HG03439 (cell line): ENCODE results near the gene ACY1.
A peak's percentile ranks its signal among the peaks of the same experiment; 100 is the strongest.

ENCODE experiments used
- ATAC-seq: cut with Tn5 transposase; IDR thresholded peaks from one replicate; pipeline ENCODE4 v1.9.1; 2021; ENCODE audit warnings: mild to moderate bottlenecking, moderate library complexity; ENCODE audit not compliant: unreplicated experiment

Gene ACY1

GRCh38 chr3:51962854-51963530 lies 20.3 kb upstream of the ACY1 start:
- no peak for ATAC-seq

- ATAC-seq = no peak
Observed at GRCh38 chr3:51963951-51964451, 19.3 kb upstream of the ACY1 start.

GRCh38 chr3:51964521-51964920 lies 18.8 kb upstream of the ACY1 start:
- no peak for ATAC-seq

- no peak for ATAC-seq
Observed at GRCh38 chr3:51966016-51966415, 17.3 kb upstream of the ACY1 start.

GRCh38 chr3:51966486-51966885 lies 16.8 kb upstream of the ACY1 start:
- no peak for ATAC-seq

- ATAC-seq = no peak
Observed at GRCh38 chr3:51966922-51967383, 16.4 kb upstream of the ACY1 start.

DNA sequence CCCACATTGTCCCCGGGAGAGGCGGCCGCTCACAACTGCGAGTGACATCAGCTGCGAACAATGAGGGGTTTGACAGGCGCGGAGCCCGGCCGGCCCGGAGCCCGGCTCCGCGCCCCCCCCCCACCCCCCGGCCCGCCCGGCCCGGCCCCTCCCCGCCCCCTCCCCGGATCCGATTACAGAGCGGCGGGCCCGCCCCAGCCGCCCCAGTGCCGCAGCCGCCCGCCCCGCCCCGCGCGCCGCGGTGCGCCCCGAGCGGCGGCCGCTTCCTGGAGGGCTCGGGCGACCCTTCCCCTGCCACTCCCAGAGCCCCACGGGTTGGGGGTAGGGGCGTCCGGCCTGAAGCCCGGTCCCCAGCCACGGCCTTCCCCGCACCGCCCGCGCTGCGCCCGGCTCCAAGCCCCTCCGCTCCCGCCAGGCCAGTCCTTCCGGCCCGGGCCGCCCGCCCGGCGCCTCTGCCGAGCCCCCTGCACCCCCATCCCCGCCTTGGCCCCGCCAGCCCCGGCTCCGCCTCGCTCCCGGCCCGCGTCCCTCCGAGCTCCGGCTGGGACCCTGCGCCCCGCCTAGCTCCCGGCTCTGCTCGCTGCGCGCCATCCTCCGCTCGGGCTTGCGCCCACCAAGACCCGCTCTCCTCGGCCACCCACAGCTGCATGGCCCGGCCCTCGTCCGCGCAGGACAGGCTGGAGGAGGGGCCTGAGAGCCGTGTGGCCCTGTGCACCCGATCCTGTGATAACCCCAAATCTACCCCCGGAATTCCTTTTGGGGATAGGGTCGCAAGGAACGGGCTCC lies 15.8 kb upstream of the ACY1 start, which contains the start of gene PCBP4:
Gene PCBP4, minus strand, starts transcription at position 71 of the 786 bp plus-strand sequence. CDS start 6,214 bp downstream, outside the sequence.
- peak; percentile 49 for ATAC-seq

GRCh38 chr3:51968170-51968775 lies 15.1 kb upstream of the ACY1 start:
- ATAC-seq = no peak

GRCh38 chr3:51968883-51969678 lies 14.3 kb upstream of the ACY1 start:
- no peak for ATAC-seq

DNA sequence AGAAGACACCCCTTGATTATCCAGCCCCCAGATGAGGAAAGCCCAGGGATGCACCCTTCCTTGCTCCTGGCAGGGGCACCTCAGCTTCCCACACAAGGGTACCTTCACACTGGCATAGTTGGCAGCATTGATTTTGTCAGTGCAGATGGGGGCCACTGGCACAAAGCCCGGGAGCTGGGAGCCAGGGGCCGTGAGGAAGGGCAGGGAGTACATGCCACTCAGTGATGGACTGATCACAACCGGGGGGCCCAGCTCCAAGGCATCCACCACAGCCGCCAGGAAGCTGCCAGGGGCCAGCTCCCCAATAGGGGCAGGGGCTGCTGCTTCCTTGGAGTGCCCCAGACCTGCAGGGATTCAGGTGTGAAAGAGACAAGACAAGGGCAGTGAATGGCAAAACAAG lies 13.5 kb upstream of the ACY1 start:
- no peak for ATAC-seq

DNA sequence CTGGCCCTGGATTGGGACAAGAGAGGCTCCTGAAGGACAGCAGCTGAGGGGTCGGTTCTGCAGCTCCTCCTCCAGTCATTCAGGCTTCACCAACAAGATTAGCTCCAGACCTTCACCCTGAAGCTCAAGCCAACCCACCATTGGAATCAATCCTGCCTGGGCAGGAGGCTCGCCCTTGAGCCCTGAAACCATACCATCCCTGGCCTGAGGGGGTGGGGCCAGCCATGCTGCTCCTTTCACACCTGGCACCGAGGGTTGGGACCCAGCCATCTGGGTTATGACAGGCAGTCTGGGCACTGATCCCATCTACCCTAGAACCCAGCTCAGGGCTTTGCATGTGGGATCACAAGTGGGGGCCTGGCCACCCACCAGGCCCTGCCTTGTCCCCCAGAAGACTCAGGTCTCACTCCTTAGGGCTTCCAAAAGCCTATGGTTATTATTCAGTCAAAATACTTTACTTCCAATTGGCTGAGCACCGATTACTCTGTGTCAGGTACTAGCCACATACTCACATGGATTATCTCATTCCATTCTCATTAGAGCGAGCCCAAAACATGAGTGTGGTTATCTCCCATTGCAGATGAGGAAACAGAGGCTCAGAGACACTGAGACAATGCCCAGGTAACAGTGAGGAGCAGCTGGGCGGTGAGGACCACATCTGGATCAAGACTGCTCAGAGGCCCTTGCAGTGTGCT lies 12.6 kb upstream of the ACY1 start:
- ATAC-seq = no peak

DNA sequence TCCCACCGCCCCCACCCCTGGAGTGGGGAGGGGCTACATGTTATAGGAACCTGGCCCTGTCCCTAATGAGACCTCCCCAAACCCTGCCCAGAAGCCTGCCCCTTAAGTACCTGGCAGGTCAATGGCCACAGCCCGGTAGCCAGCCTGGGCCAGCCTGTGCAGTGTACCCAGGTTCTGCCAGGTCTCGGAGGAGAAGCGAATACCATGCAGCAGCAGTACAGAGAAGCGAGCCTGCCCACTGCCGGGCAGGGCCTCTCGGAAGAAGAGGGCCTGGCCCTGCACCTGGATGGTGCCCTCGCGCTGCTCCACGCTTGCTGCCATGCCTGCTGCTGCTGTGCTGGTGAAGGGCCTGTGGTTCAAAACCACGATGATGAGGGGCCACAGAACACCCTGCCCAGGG lies 12.0 kb upstream of the ACY1 start:
- no peak for ATAC-seq

GRCh38 chr3:51974277-51974962 lies 8.9 kb upstream of the ACY1 start:
- ATAC-seq = no peak

DNA sequence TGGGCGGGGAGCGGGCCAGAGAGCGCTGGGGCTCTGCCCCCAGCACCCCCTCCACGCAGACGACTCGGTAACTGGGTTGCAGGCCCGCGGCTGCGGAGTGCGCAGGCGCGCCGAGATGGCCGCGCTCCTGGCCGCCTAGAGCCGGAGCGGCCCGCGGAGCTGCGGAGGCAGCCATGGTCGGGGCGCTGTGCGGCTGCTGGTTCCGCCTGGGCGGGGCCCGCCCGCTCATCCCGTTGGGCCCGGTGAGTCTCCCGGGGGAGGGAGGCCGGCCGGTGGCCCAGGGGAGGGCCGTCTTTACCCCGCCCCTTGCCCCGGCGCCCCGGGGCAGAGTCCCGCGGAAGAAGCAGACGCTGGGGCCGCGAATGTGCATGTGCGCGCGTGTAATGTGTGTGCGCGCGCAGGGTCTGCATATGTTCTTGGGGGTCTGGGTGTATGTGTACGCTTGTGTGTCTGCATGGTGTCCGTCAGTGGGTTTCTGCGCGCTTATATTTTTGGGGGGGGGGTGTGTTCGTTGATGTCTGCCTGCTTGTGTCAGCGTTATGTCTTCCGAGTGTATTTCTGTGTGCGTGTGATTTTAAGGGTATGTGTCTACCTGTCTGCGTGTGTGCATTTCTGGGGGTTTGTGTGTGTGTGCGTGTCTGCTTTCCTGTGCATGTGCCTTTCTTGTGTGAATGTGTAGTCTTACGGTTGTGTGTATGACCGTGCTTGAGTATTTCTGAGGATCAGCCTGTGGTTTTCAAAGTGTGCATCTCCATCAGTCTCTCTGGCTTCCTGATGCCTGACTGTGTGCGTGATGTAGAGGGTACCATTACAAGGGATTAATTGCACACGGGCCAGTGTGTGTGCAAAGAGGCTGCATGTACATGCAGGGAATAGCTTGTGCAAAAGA lies 8.1 kb upstream of the ACY1 start, which contains the start of gene ABHD14A:
Gene ABHD14A, plus strand, starts transcription at position 102 of the 889 bp plus-strand sequence. Its CDS starts 72 bp downstream, at position 174.
- ATAC-seq = no peak

- no peak for ATAC-seq
Observed at GRCh38 chr3:51975852-51976549, 7.3 kb upstream of the ACY1 start.

DNA sequence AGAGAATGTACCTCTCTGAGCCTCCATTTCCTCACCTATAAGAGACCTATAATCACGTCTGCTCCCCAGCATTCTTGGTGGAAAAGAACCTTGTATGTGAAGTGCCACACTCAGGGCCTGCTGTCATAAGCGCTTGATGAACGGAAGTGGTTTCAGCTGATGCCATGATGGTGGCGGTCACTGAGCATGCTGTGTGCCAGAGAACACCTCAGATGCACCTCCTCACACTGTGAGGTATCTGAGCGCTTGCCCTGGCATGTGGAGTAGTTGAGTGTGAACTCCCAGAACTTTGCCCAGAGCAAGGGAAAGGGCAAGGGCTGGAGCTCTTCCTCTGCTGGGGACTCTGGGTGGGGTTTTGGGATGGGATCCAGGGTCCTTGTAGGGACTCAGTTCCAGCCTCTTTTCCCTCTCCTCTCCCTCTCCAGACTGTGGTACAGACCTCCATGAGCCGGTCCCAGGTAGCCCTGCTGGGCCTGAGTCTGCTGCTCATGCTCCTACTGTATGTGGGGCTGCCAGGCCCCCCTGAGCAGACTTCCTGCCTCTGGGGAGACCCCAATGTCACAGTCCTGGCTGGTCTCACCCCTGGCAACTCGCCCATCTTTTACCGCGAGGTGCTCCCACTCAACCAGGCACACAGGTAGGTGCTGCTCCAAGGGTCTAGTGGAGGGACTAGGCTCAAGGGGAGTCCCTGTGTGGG lies 5.7 kb upstream of the ACY1 start:
- no peak for ATAC-seq

GRCh38 chr3:51978143-51978502 lies 5.2 kb upstream of the ACY1 start:
- ATAC-seq = no peak
